HEK293 (cell line): Measurements from ENCODE around the gene ELF1.

Experiments
- CTCF ChIA-PET: fragments of 350-600 bp; formaldehyde crosslinking; extraction: SDS; loops from one replicate; lab custom pipeline; 2021; ENCODE audit warnings: antibody characterized with exemption; lab: Yijun Ruan, JAX
- POLR2A ChIA-PET: fragments of 300-600 bp; formaldehyde crosslinking; extraction: SDS; loops from one replicate; lab custom pipeline; 2020; ENCODE audit warnings: antibody characterized with exemption, inconsistent platforms; lab: Yijun Ruan, JAX
- H3K27ac ChIP-seq: fragments of 200-500 bp; sonication (Bioruptor generic); 2 replicates; pipeline ENCODE4 v1.5.1; 2014; ENCODE audit warnings: low read depth, low read length, control low read depth, inconsistent platforms; ENCODE audit errors: extremely low read depth
- H3K36me3 ChIP-seq, 2 experiments: fragments of 200-500 bp in 1 of 2; sonication (Bioruptor generic) in 1 of 2; 1 replicate in 1 of 2; 2 replicates in 1 of 2; pipeline ENCODE4 v1.5.1; 2014 to 2017; ENCODE audit warnings: inconsistent platforms in 2 of 2, low read length in 2 of 2; ENCODE audit not compliant: control insufficient read depth in 2 of 2, insufficient read depth in 1 of 2
- H3K4me1 ChIP-seq: fragments of 200-500 bp; sonication (Bioruptor generic); 2 replicates; pipeline ENCODE4 v1.5.1; 2014; ENCODE audit warnings: mild to moderate bottlenecking, low read length, inconsistent platforms; ENCODE audit not compliant: control insufficient read depth, insufficient read depth
- H3K4me3 ChIP-seq: 2 replicates; pipeline ENCODE4 v1.5.1; 2011; ENCODE audit warnings: low read depth, mild to moderate bottlenecking, control low read depth, low read length, moderate library complexity
- H3K9me3 ChIP-seq: fragments of 200-500 bp; sonication (Bioruptor generic); 2 replicates; pipeline ENCODE4 v1.5.1; 2014; ENCODE audit warnings: low read depth, low read length, inconsistent platforms; ENCODE audit not compliant: control insufficient read depth, insufficient read depth
- BCL11A ChIP-seq: fragments of 450-650 bp; formaldehyde crosslinking; IDR thresholded peaks from 2 replicates; pipeline ENCODE4 v1.5.1; 2016; ENCODE audit warnings: low read depth, missing biosample characterization, missing genetic modification characterization
- GFI1B ChIP-seq: fragments of 450-650 bp; formaldehyde crosslinking; IDR thresholded peaks from 2 replicates; pipeline ENCODE4 v1.5.1; 2016; ENCODE audit warnings: missing biosample characterization, missing genetic modification characterization
- GLIS1 ChIP-seq: fragments of 450-650 bp; formaldehyde crosslinking; IDR thresholded peaks from 2 replicates; pipeline ENCODE4 v1.5.1; 2016; ENCODE audit warnings: missing biosample characterization, missing genetic modification characterization
- KLF10 ChIP-seq: fragments of 450-650 bp; IDR thresholded peaks from 2 replicates; pipeline ENCODE4 v1.5.1; 2018; ENCODE audit warnings: missing biosample characterization, mild to moderate bottlenecking, missing genetic modification characterization
- PRDM1 ChIP-seq: fragments of 450-650 bp; formaldehyde crosslinking; IDR thresholded peaks from 2 replicates; pipeline ENCODE4; 2016; ENCODE audit warnings: missing biosample characterization, missing genetic modification characterization
- TRIM28 ChIP-seq: IDR thresholded peaks from 2 replicates; pipeline ENCODE4 v1.6.1; 2011; ENCODE audit warnings: low read length, control low read depth, borderline replicate concordance
- ZBTB21 ChIP-seq: fragments of 450-650 bp; formaldehyde crosslinking; IDR thresholded peaks from 2 replicates; pipeline ENCODE4 v1.5.1; 2017; ENCODE audit warnings: missing biosample characterization, missing genetic modification characterization
- ZFP41 ChIP-seq: fragments of 450-650 bp; formaldehyde crosslinking; IDR thresholded peaks from 2 replicates; pipeline ENCODE4 v1.5.1; 2016; ENCODE audit warnings: missing biosample characterization, missing genetic modification characterization, borderline replicate concordance
- ZNF157 ChIP-seq: fragments of 450-650 bp; formaldehyde crosslinking; IDR thresholded peaks from 2 replicates; pipeline ENCODE4 v1.5.1; 2016; ENCODE audit warnings: missing biosample characterization, missing genetic modification characterization
- ZNF16 ChIP-seq: fragments of 450-650 bp; formaldehyde crosslinking; IDR thresholded peaks from 2 replicates; pipeline ENCODE4 v1.5.1; 2016; ENCODE audit warnings: low read depth, missing biosample characterization, missing genetic modification characterization
- ZNF239 ChIP-seq: fragments of 450-650 bp; formaldehyde crosslinking; IDR thresholded peaks from 2 replicates; pipeline ENCODE4 v1.5.1; 2016; ENCODE audit warnings: missing biosample characterization, missing genetic modification characterization
- ZNF24 ChIP-seq: fragments of 450-650 bp; formaldehyde crosslinking; IDR thresholded peaks from 2 replicates; pipeline ENCODE4 v1.5.1; 2016; ENCODE audit warnings: missing biosample characterization, missing genetic modification characterization
- ZNF354C ChIP-seq: fragments of 450-650 bp; formaldehyde crosslinking; IDR thresholded peaks from 2 replicates; pipeline ENCODE4 v1.5.1; 2016; ENCODE audit warnings: missing biosample characterization, missing genetic modification characterization, low read depth, borderline replicate concordance
- ZNF510 ChIP-seq: fragments of 450-650 bp; formaldehyde crosslinking; IDR thresholded peaks from 2 replicates; pipeline ENCODE4 v1.5.1; 2018; ENCODE audit warnings: mild to moderate bottlenecking, missing genetic modification characterization, missing biosample characterization; ENCODE audit not compliant: insufficient replicate concordance
- ZNF768 ChIP-seq: fragments of 450-650 bp; formaldehyde crosslinking; IDR thresholded peaks from 2 replicates; pipeline ENCODE4 v1.5.1; 2018; ENCODE audit warnings: missing biosample characterization, mild to moderate bottlenecking, missing genetic modification characterization
- TF ChIP-seq, protein P1 (sequence below): fragments of 450-650 bp; formaldehyde crosslinking; IDR thresholded peaks from 2 replicates; pipeline ENCODE4 v1.5.1; 2016; ENCODE audit warnings: missing biosample characterization, missing genetic modification characterization
- TF ChIP-seq, protein P2 (sequence below): fragments of 450-650 bp; formaldehyde crosslinking; IDR thresholded peaks from 2 replicates; pipeline ENCODE4 v1.5.1; 2017; ENCODE audit warnings: missing biosample characterization, mild to moderate bottlenecking, missing genetic modification characterization, moderate library complexity
- TF ChIP-seq, protein P3 (sequence below): fragments of 450-650 bp; formaldehyde crosslinking; IDR thresholded peaks from 2 replicates; pipeline ENCODE4 v1.5.1; 2016; ENCODE audit warnings: missing biosample characterization, missing genetic modification characterization, borderline replicate concordance

ELF1 gene

DNA sequence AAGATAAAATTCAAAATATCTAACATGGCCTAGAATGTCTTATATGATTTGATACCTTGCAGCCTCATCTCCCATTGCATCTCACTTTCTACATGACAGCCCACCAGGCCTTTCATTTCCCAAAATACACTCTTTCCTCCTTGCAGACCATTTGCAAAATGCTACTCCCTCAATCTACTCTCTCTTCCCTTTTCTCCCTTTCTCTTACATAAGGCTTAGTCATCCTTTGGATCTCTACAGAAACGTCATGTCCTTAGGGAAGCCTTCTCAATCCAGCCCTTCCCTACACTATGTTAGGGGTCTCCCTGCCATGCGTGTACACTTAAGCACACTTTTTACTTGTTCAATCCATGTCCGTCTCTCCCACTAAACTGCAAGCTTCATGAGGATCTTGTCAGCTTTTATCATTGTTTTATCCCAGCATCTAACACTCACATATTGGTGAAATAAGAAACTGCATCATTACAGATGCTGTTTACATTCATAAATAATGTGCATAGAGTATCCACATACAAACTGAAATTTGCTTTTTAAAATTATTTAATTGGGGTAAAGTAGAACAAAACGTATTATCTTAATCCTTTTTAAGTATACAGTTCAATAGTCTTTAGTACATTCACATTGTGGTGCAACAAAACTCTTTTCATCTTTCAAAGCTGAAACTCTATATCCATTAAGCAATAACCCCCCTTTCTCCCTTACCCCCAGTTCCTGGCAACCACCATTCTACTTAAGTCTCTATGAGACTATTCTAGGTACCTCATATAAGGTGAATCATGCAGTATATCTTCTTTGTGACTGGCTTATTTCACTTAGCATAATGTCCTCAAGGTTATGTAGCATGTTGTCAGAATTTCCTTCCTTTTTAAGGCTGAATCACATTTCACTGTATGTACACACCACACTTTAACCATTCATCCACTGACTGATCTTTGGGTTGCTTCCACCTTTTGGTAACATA lies 30.6 kb upstream of the ELF1 start:
- Histone ChIP-seq H3K36me3 (no peaks in the 10 kb centered on the region), H3K4me1 (no peaks in the 10 kb centered on the region), H3K4me3 (no peak overlapping the region)
- POLR2A ChIA-PET, result no interaction called here
- no peak for TF ChIP-seq ZNF510 (tag by site-specific recombination)
- TF ChIP-seq PRDM1 (tag by site-specific recombination), result peak; percentile 50; the same call in 1 of the 2 replicates
- TF ChIP-seq, all 188 proteins: peak for 1
- CTCF ChIA-PET, result interaction anchor here (0.9 kb wide), 1 partner anchor 9 kb away, joined by 3 read pairs; no protein-coding TSS in a partner anchor
- Histone ChIP-seq H3K9me3 (no peaks in the 10 kb centered on the region), H3K27ac (no peak overlapping the region)

DNA sequence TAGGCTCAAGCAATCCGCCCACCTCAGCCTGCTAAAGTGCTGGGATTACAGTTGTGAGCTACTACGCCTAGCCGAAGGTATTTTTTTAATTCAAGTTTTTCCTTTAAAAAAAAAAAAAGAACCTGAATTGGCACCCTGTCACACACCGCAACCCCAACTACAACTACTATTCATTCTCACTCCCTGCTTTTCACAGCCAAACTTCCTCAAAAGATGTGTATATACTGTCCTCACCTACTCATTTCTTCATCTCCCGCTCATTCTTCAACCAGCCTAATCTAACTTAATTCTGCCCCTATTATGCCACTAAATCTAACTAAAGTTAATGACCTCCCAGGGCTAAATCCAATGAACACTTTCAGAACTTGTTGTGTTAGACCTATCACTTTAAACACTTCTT lies 29.5 kb upstream of the ELF1 start:
- no peak overlapping the region for H3K27ac ChIP-seq
- no peaks in the 10 kb centered on the region for H3K9me3 ChIP-seq
- ChIA-PET POLR2A (no interaction called here), CTCF (no interaction called here)
- TF ChIP-seq ZNF768 (tag by site-specific recombination) (no peak), KLF10 (tag by site-specific recombination) (no peak), ZNF354C (tag by site-specific recombination) (no peak), ZNF24 (tag by site-specific recombination) (no peak), ZNF239 (no peak), BCL11A (tag by site-specific recombination) (no peak), GFI1B (tag by site-specific recombination) (no peak), ZNF510 (tag by site-specific recombination) (no peak), ZBTB21 (tag by site-specific recombination) (no peak), ZFP41 (tag by site-specific recombination) (no peak), GLIS1 (no peak), ZNF157 (tag by site-specific recombination) (no peak), TRIM28 (no peak), ZNF16 (tag by site-specific recombination) (no peak)
- TF ChIP-seq, protein P1, sequence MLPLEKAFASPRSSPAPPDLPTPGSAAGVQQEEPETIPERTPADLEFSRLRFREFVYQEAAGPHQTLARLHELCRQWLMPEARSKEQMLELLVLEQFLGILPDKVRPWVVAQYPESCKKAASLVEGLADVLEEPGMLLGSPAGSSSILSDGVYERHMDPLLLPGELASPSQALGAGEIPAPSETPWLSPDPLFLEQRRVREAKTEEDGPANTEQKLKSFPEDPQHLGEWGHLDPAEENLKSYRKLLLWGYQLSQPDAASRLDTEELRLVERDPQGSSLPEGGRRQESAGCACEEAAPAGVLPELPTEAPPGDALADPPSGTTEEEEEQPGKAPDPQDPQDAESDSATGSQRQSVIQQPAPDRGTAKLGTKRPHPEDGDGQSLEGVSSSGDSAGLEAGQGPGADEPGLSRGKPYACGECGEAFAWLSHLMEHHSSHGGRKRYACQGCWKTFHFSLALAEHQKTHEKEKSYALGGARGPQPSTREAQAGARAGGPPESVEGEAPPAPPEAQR (tag by site-specific recombination), result no peak
- TF ChIP-seq, protein P2, sequence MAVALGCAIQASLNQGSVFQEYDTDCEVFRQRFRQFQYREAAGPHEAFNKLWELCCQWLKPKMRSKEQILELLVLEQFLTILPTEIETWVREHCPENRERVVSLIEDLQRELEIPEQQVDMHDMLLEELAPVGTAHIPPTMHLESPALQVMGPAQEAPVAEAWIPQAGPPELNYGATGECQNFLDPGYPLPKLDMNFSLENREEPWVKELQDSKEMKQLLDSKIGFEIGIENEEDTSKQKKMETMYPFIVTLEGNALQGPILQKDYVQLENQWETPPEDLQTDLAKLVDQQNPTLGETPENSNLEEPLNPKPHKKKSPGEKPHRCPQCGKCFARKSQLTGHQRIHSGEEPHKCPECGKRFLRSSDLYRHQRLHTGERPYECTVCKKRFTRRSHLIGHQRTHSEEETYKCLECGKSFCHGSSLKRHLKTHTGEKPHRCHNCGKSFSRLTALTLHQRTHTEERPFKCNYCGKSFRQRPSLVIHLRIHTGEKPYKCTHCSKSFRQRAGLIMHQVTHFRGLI (tag by site-specific recombination), result no peak
- TF ChIP-seq, protein P3, sequence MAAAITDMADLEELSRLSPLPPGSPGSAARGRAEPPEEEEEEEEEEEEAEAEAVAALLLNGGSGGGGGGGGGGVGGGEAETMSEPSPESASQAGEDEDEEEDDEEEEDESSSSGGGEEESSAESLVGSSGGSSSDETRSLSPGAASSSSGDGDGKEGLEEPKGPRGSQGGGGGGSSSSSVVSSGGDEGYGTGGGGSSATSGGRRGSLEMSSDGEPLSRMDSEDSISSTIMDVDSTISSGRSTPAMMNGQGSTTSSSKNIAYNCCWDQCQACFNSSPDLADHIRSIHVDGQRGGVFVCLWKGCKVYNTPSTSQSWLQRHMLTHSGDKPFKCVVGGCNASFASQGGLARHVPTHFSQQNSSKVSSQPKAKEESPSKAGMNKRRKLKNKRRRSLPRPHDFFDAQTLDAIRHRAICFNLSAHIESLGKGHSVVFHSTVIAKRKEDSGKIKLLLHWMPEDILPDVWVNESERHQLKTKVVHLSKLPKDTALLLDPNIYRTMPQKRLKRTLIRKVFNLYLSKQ (tag by site-specific recombination), result no peak
- no peak overlapping the region for H3K4me3 ChIP-seq
- no peaks in the 10 kb centered on the region for H3K36me3 ChIP-seq
- H3K4me1 ChIP-seq, result no peaks in the 10 kb centered on the region
